Medulla oblongata (tissue), 1 donor: ENCODE data around the gene SLC30A3.
A peak's percentile ranks its signal among the peaks of the same experiment; 100 is the strongest.

Experiments used
- DNase-seq: peaks from one replicate; pipeline ENCODE4 v3.0.0-alpha.2; 2015; ENCODE audit errors: extremely low spot score

The SLC30A3 gene

GRCh38 chr2:27231921-27232320 lies 30.9 kb downstream of the SLC30A3 start:
- no peak for DNase-seq

- no peak for DNase-seq
These were observed 35.3 kb downstream of the SLC30A3 start for GRCh38 chr2:27227501-27227900.

- no peak for DNase-seq
These were observed 37.3 kb downstream of the SLC30A3 start for GRCh38 chr2:27225526-27225925.

- no peak for DNase-seq
These were observed 39.4 kb downstream of the SLC30A3 start for GRCh38 chr2:27223416-27223815.

- DNase-seq = no peak
These were observed 40.4 kb downstream of the SLC30A3 start for GRCh38 chr2:27222407-27222806.

- no peak for DNase-seq
These were observed 41.7 kb downstream of the SLC30A3 start for GRCh38 chr2:27221166-27221565.

- DNase-seq = no peak
These were observed 42.8 kb downstream of the SLC30A3 start for GRCh38 chr2:27220091-27220490.

GRCh38 chr2:27219091-27219490 lies 43.8 kb downstream of the SLC30A3 start:
- DNase-seq = no peak

- no peak for DNase-seq
These were observed 44.2 kb downstream of the SLC30A3 start for GRCh38 chr2:27218614-27219013.

- peak; percentile 88 for DNase-seq
These were observed 45.4 kb downstream of the SLC30A3 start, which contains the start of gene CAD for GRCh38 chr2:27217173-27218121. CAD (plus strand) TSS chr2:27217369; CDS start chr2:27217552, 183 bp downstream.

- no peak for DNase-seq
These were observed 46.3 kb downstream of the SLC30A3 start for GRCh38 chr2:27216416-27217137.

- DNase-seq = no peak
These were observed 47.9 kb downstream of the SLC30A3 start for GRCh38 chr2:27214941-27215340.

GRCh38 chr2:27212626-27213471 lies 50.0 kb downstream of the SLC30A3 start:
- DNase-seq = no peak

GRCh38 chr2:27211943-27212625 lies 50.8 kb downstream of the SLC30A3 start, which contains the start of the genes ATRAID and SLC5A6:
ATRAID (plus strand) TSS chr2:27212041; CDS start chr2:27212369, 328 bp downstream.
SLC5A6 (minus strand) TSS chr2:27212268; CDS start chr2:27207650, 4,618 bp downstream.
- peak; percentile 92 for DNase-seq

- no peak for DNase-seq
These were observed 51.5 kb downstream of the SLC30A3 start for GRCh38 chr2:27211241-27211942.

- DNase-seq = no peak
These were observed 53.0 kb downstream of the SLC30A3 start for GRCh38 chr2:27209621-27210401.

- no peak for DNase-seq
These were observed 54.3 kb downstream of the SLC30A3 start for GRCh38 chr2:27208486-27209050.

GRCh38 chr2:27206346-27206745 lies 56.5 kb downstream of the SLC30A3 start:
- DNase-seq = no peak

- no peak for DNase-seq
These were observed 57.6 kb downstream of the SLC30A3 start for GRCh38 chr2:27205206-27205605.
